Measurements from ENCODE around the gene MORN1.

GRCh38 chr1:2327841-2328240 is 63.5 kb downstream of the MORN1 start:
- TF ChIP-seq, protein P1, sequence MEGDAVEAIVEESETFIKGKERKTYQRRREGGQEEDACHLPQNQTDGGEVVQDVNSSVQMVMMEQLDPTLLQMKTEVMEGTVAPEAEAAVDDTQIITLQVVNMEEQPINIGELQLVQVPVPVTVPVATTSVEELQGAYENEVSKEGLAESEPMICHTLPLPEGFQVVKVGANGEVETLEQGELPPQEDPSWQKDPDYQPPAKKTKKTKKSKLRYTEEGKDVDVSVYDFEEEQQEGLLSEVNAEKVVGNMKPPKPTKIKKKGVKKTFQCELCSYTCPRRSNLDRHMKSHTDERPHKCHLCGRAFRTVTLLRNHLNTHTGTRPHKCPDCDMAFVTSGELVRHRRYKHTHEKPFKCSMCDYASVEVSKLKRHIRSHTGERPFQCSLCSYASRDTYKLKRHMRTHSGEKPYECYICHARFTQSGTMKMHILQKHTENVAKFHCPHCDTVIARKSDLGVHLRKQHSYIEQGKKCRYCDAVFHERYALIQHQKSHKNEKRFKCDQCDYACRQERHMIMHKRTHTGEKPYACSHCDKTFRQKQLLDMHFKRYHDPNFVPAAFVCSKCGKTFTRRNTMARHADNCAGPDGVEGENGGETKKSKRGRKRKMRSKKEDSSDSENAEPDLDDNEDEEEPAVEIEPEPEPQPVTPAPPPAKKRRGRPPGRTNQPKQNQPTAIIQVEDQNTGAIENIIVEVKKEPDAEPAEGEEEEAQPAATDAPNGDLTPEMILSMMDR (IDR thresholded peaks at IDR 0.05; ENCODE audit: poor library complexity, severe bottlenecking): no peak
- TF ChIP-seq, protein P2, sequence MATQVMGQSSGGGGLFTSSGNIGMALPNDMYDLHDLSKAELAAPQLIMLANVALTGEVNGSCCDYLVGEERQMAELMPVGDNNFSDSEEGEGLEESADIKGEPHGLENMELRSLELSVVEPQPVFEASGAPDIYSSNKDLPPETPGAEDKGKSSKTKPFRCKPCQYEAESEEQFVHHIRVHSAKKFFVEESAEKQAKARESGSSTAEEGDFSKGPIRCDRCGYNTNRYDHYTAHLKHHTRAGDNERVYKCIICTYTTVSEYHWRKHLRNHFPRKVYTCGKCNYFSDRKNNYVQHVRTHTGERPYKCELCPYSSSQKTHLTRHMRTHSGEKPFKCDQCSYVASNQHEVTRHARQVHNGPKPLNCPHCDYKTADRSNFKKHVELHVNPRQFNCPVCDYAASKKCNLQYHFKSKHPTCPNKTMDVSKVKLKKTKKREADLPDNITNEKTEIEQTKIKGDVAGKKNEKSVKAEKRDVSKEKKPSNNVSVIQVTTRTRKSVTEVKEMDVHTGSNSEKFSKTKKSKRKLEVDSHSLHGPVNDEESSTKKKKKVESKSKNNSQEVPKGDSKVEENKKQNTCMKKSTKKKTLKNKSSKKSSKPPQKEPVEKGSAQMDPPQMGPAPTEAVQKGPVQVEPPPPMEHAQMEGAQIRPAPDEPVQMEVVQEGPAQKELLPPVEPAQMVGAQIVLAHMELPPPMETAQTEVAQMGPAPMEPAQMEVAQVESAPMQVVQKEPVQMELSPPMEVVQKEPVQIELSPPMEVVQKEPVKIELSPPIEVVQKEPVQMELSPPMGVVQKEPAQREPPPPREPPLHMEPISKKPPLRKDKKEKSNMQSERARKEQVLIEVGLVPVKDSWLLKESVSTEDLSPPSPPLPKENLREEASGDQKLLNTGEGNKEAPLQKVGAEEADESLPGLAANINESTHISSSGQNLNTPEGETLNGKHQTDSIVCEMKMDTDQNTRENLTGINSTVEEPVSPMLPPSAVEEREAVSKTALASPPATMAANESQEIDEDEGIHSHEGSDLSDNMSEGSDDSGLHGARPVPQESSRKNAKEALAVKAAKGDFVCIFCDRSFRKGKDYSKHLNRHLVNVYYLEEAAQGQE (IDR thresholded peaks at IDR 0.05; ENCODE audit: borderline replicate concordance): no peak
- TF ChIP-seq RAD21 (conservative IDR thresholded peaks at IDR 0.05) (no peak), EP300 (conservative IDR thresholded peaks at IDR 0.05; ENCODE audit: poor library complexity, severe bottlenecking) (no peak)

Measured in neural cell (in vitro differentiated cells).